ENCODE results near the gene GRIFIN. TPM values are rescaled to one million over a fixed set of nuclear protein-coding genes. Genes with fewer than 3 reads are reported as not detected.

Gene GRIFIN
- total RNA-seq, 1 donor: not detected

DNA sequence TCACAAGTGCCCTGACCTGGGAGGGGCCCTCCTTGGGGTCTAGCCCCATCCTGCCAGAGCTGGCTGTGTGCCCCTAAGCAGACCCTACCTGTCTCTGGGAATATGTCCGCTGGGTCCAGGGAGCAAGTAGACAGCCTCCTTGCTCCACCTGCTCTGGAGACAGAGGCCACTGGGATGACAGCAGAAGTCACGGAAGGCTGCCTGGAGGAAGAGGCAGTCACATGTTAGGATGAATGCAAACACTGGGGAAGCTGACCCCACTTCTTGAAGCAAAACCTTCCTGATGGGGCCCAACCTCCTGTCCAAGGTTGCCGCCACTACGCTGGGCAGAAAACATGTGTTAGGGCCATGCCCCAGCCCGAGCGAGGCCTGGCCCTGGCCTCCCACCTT, 31.7 kb upstream of the GRIFIN start:
- no peak overlapping the region for H3K4me3 ChIP-seq (ENCODE audit: low read depth, low read length)
- TF ChIP-seq CTCF (IDR thresholded peaks at IDR 0.05; ENCODE audit: insufficient read depth, low read depth, low read length): no peak

GRCh38 chr7:2507208-2507916, 31.2 kb upstream of the GRIFIN start:
- no peak for TF ChIP-seq CTCF (IDR thresholded peaks at IDR 0.05; ENCODE audit: insufficient read depth, low read depth, low read length)
- no peak overlapping the region for H3K4me3 ChIP-seq (ENCODE audit: low read depth, low read length)
- DNase-seq (ENCODE audit: low read depth): no peak

More for the DNA sequence above, 31.7 kb upstream of the GRIFIN start:
- DNase-seq (ENCODE audit: low read depth): no peak

DNA sequence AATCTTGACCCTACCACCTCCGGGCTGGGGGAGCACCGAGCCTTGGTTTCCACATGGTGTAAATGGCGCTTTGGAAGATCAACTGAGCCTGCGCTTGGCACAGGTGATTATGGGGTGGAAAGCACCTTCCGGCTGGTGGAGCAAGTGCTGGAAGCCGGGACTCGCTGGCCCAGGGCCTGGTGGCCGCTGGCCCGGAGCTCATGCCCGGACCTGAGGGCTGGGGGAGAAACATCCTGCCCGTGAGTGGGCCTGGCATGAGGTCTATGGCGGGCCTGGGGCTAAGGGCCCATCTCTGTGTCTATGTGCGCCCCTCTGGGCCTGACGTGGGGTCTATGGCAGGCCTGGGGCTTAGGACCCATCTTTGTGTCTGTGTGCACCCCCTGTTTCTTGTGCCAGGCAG, 29.2 kb upstream of the GRIFIN start:
- TF ChIP-seq CTCF (IDR thresholded peaks at IDR 0.05; ENCODE audit: insufficient read depth, low read depth, low read length): no peak
- H3K4me3 ChIP-seq (ENCODE audit: low read depth, low read length): no peak overlapping the region
- DNase-seq (ENCODE audit: low read depth): no peak

DNA sequence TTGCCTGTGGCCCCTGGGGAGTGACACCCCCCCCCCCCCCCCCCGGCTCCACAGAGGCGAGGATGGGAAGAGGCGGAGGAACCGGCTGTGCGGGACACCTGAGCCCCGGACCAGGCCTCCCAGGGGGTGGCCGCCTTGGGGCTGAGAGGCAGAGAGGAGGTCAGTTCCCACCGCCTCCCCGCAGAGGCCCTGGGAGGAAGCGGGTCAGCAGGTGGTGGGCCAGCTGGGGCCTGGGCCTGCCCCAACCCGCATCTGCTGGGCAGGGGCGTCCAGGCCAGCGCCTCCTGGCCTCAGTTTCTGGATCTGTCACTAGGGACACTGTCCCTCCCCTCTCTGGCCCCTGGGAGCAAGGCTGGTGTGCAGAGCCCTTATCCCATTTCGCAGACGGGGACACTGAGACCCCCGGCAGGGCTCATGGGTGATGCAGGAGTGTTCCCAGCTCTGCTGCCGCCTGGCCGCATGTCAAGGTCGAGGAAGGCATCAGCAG, 28.7 kb upstream of the GRIFIN start:
- H3K4me3 ChIP-seq (ENCODE audit: low read depth, low read length): no peak overlapping the region
- no peak for TF ChIP-seq CTCF (IDR thresholded peaks at IDR 0.05; ENCODE audit: insufficient read depth, low read depth, low read length)
- DNase-seq (ENCODE audit: low read depth): no peak

DNA sequence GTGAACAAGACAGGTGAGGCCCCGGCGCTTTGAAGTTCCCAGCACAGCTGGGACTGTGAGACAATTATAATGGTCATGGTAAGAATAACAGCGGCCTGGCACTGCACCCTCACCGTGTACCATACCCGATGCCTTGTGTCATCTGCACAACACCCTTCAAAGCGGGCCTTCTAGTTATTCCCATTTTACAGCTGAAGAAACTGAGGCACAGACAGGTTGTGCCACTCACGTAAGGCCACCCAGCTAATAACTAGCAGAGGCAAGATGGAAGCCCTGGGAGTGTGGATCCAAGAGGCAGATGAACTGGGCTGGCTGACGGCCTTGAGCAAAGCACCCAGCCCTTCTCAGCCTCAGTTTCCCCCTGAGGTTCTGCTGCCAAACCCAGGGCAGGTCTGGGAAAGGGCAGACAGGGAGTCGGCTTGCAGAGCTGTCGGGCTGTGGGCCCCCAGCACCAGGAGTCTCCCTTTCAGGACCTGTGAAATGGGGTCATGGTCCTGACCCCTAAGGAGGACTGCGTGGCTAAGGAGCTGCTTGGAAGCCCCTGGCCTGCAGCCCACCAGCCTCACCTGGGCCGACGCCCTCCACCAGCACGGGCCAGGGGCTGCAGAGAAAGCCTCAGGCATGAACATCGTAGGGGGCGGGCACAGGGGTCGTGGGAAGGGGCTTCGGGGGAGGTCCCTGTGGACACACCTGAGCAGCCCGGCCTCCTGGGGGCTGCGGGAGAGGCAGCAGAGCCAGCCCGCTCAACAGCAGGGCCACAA, 28.1 kb upstream of the GRIFIN start:
- TF ChIP-seq CTCF (IDR thresholded peaks at IDR 0.05; ENCODE audit: insufficient read depth, low read depth, low read length): no peak

DNA sequence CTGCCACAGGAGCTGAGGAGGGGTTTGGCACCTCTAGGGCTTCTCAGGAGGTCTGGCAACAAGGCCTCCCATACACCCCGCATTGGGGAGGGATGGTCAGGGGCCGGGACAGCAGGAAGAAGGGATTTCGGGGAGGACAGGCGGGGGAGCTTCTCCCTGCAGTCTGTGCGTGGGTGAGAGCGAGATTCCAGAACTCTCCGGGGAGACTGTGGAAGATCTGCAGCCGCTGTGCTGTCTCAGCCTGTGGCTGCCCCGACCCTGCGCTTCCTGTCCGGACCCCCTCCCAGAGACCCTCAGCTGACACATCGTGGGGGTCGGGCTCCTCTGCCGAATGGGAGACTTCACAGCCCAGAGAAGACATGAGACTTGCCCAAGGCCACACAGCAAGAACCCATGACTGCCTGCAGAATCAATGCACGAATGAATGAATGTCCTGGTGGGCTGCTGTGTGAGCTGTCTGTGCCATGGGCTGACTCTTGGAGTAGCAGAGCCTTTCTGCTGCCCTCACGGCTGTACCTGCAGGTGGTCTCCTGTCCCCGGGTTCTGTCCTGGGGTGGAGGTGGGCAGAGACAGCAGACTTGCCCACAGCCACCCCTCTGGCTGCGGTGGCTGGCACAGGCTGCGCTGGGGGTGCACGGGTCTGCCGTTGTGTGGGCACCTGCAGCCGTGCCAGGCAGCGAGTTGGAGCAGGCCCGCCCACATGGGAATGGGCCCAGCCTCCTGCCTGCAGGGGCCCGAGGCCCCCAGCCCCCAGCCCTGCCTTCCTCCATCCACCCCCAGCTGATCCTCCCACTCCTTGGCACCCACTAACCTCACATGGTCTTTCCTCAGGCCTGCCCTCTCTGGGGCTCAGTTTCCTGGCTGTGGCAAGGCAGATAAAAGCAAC, 27.1 kb upstream of the GRIFIN start:
- no peak for TF ChIP-seq CTCF (IDR thresholded peaks at IDR 0.05; ENCODE audit: insufficient read depth, low read depth, low read length)
- no peak overlapping the region for H3K4me3 ChIP-seq (ENCODE audit: low read depth, low read length)
- no peak for DNase-seq (ENCODE audit: low read depth)

More for the DNA sequence above, 28.1 kb upstream of the GRIFIN start:
- DNase-seq (ENCODE audit: low read depth): no peak
- H3K4me3 ChIP-seq (ENCODE audit: low read depth, low read length): no peak overlapping the region
